Chondrocyte (in vitro differentiated cells): ENCODE data around the gene PSTPIP2. TPM values are rescaled to one million over a fixed set of nuclear protein-coding genes. Genes with fewer than 3 reads are reported as not detected.
"Not testable (repeated sequence)": the region's sequence is repeated elsewhere in the genome, so short reads cannot be mapped to it uniquely, and the experiment has no call there.

Experiments
- DNase-seq: peaks from one replicate; pipeline ENCODE4 v3.0.0; 2021; ENCODE audit warnings: mixed read lengths, low spot score
- H3K27ac Mint-ChIP-seq: one replicate; pipeline ENCODE4 v1.8.0; 2021; ENCODE audit warnings: mild to moderate bottlenecking, moderate library complexity, mixed read lengths; ENCODE audit not compliant: unreplicated experiment
- H3K27me3 Mint-ChIP-seq: 2 replicates; pipeline ENCODE4 v1.8.0; 2021; ENCODE audit warnings: low read depth, mixed read lengths
- H3K36me3 Mint-ChIP-seq: 2 replicates; pipeline ENCODE4 v1.8.0; 2021; ENCODE audit warnings: low read depth, mixed read lengths
- H3K4me1 Mint-ChIP-seq: 2 replicates; pipeline ENCODE4 v1.8.0; 2021; ENCODE audit warnings: low read depth, mild to moderate bottlenecking, mixed read lengths
- H3K4me3 Mint-ChIP-seq: one replicate; pipeline ENCODE4 v1.8.0; 2021; ENCODE audit warnings: mild to moderate bottlenecking, moderate library complexity, mixed read lengths; ENCODE audit not compliant: unreplicated experiment
- H3K9me3 Mint-ChIP-seq: 2 replicates; pipeline ENCODE4 v1.8.0; 2021; ENCODE audit warnings: low read depth, mixed read lengths
- CTCF ChIP-seq: fragments of 200-600 bp; sonication (generic); IDR thresholded peaks from 2 replicates; pipeline ENCODE4 v1.5.0; 2021; ENCODE audit warnings: antibody characterized with exemption, mild to moderate bottlenecking, moderate library complexity
- total RNA-seq: library from RNA; stranded (reverse); gene quantifications from 3 replicates; pipeline ENCODE4 v1.2.1, GENCODE V29; 2021

Gene PSTPIP2
- total RNA-seq, 1 donor from 2014 or later, result 4.5 TPM

GRCh38 chr18:46096651-46097300 lies 24.7 kb upstream of the PSTPIP2 start:
- Mint-ChIP-seq H3K4me3 (peak overlapping the region; percentile 97), H3K4me1 (peaks cover 30% of the 10 kb centered on the region), H3K36me3 (peaks cover 2% of the 10 kb centered on the region), H3K27ac (peak overlapping the region; percentile 99), H3K9me3 (no peaks in the 10 kb centered on the region), H3K27me3 (no peaks in the 10 kb centered on the region)
- no peak for DNase-seq
- TF ChIP-seq CTCF, result no peak

DNA sequence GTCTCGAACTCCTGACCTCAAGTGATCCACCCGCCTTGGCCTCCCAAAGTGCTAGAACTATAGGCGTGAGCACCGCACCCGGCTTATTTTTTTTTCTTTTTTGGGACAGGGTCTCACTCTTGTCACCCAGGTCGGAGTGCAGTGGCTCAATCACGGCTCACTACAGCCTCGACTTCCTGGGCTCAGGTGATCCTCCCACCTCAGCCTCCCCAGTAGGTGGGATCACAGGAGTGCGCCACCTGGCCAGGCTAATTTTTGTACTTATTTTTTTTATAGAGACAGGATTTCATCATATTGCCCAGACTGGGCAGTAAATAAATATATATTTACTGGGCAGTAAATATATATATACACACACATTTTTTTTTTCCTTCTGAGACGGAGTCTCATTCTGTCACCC lies 23.5 kb upstream of the PSTPIP2 start:
- Mint-ChIP-seq H3K27ac (no peak overlapping the region), H3K4me1 (peaks cover 30% of the 10 kb centered on the region), H3K27me3 (no peaks in the 10 kb centered on the region), H3K4me3 (peak overlapping the region; percentile 4), H3K9me3 (no peaks in the 10 kb centered on the region), H3K36me3 (peaks cover 8% of the 10 kb centered on the region)
- no peak for TF ChIP-seq CTCF
- no peak for DNase-seq

DNA sequence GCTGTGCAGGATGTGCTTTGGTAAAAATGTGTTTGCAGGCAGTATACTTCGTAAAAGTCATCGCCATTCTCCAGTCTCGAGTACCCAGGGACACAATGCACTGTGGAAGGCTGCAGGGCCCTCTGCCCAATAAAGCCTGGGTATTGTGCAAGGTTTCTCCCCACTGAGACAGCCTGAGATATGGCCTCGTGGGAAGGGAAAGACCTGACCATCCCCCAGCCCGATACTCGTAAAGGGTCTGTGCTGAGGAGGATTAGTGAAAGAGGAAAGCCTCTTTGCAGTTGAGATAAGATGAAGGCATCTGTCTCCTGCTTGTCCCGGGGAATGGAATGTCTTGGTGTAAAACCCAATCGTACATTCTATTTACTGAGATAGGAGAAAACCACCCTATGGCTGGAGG lies 16.4 kb upstream of the PSTPIP2 start:
- peaks cover 52% of the 10 kb centered on the region for H3K36me3 Mint-ChIP-seq

DNA sequence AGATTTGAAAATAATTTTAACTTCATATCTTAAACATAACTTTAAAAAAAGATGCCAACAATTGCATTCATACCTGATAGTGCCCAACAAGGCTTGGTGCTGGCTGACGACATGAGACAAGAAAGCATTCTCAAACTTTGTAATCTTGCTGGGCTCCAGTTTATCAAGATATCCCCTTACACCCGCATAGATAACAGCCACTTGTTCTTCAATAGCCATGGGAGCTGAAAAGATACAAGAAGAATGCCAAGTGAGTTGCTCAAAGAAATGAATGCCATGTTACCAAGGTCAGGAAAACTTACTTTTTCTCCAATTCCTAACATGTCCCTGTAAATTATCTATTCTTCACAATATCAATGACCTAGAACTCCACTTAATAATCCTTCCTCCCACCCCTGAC lies 12.4 kb upstream of the PSTPIP2 start:
- H3K36me3 Mint-ChIP-seq, result peaks cover 54% of the 10 kb centered on the region
- H3K4me1 Mint-ChIP-seq, result no peaks in the 10 kb centered on the region
- H3K9me3 Mint-ChIP-seq, result no peaks in the 10 kb centered on the region
- H3K27me3 Mint-ChIP-seq, result no peaks in the 10 kb centered on the region
- no peak overlapping the region for H3K27ac Mint-ChIP-seq
- no peak for DNase-seq
- H3K4me3 Mint-ChIP-seq, result no peak overlapping the region
- TF ChIP-seq CTCF, result no peak

More for the DNA sequence above, 16.4 kb upstream of the PSTPIP2 start:
- H3K4me3 Mint-ChIP-seq, H3K4me1 Mint-ChIP-seq, H3K9me3 Mint-ChIP-seq, DNase-seq, H3K27ac Mint-ChIP-seq, H3K27me3 Mint-ChIP-seq: not testable (repeated sequence)

- Mint-ChIP-seq H3K4me1 (no peaks in the 10 kb centered on the region), H3K27ac (no peak overlapping the region), H3K9me3 (no peaks in the 10 kb centered on the region), H3K36me3 (peaks cover 30% of the 10 kb centered on the region), H3K27me3 (no peaks in the 10 kb centered on the region), H3K4me3 (no peak overlapping the region)
- no peak for DNase-seq
- no peak for TF ChIP-seq CTCF
Measured at GRCh38 chr18:46080156-46080555, 8.1 kb upstream of the PSTPIP2 start.

GRCh38 chr18:46079336-46079735 lies 7.3 kb upstream of the PSTPIP2 start:
- Mint-ChIP-seq H3K27me3 (no peaks in the 10 kb centered on the region), H3K4me3 (no peak overlapping the region), H3K4me1 (no peaks in the 10 kb centered on the region), H3K27ac (no peak overlapping the region), H3K9me3 (no peaks in the 10 kb centered on the region), H3K36me3 (peaks cover 25% of the 10 kb centered on the region)
- DNase-seq, result no peak
- TF ChIP-seq CTCF, result no peak
